Tibial artery (tissue), 4 donors: Measurements from ENCODE around the gene DNAJA3.

Experiments
- DNase-seq, 2 donors: peaks; one replicate each; pipeline ENCODE4 v3.0.0-alpha.2; 2019
- H3K27ac ChIP-seq, 2 donors: fragments of 200-600 bp; sonication (generic) in 1 of 2; 1 replicate in 1 of 2; 2 replicates in 1 of 2; pipeline ENCODE4 v1.5.1; 2018 to 2019; ENCODE audit warnings: mild to moderate bottlenecking in 1 of 2
- H3K27me3 ChIP-seq, 2 donors: fragments of 200-600 bp; sonication (generic) in 1 of 2; one replicate each; pipeline versions ENCODE4 v1.5.1 to v1.6.0; 2016 to 2019
- H3K36me3 ChIP-seq, 3 donors: fragments of 200-600 bp; sonication (generic) in 2 of 3; one replicate each; pipeline ENCODE4 v1.5.1; 2016 to 2019; ENCODE audit warnings: mild to moderate bottlenecking in 2 of 3
- H3K4me1 ChIP-seq, 4 donors: fragments of 200-600 bp; sonication (generic) in 2 of 4; 1 replicate in 3 of 4; 2 replicates in 1 of 4; pipeline ENCODE4 v1.5.1; 2016 to 2019
- H3K4me3 ChIP-seq, 2 donors: fragments of 200-600 bp; sonication (generic) in 1 of 2; 1 replicate in 1 of 2; 2 replicates in 1 of 2; pipeline ENCODE4 v1.5.1; 2018 to 2019; ENCODE audit warnings: mild to moderate bottlenecking in 2 of 2
- H3K9me3 ChIP-seq, 3 donors: fragments of 200-600 bp; sonication (generic) in 1 of 3; one replicate each; pipeline ENCODE4 v1.5.1; 2016 to 2019
- CTCF ChIP-seq, 2 experiments: fragments of 200-600 bp in 1 of 2; fragments of 450-650 bp in 1 of 2; IDR thresholded peaks; one replicate each; pipeline ENCODE4 v1.5.1; 2017 to 2019; ENCODE audit warnings: antibody characterized with exemption in 2 of 2, mild to moderate bottlenecking in 1 of 2, moderate library complexity in 1 of 2
- intact Hi-C: fragments of 100-400 bp; cut with DNase I; formaldehyde crosslinking; loops from one replicate; pipeline ENCODE4 v1.15.0; 2023; ENCODE audit warnings: low total_unique reads

Gene DNAJA3

GRCh38 chr16:4486126-4486893 is 60.6 kb downstream of the DNAJA3 start:
- DNase-seq, result no peak
- H3K4me1 ChIP-seq, result no peaks in the 10 kb centered on the region

GRCh38 chr16:4487955-4488498 is 62.4 kb downstream of the DNAJA3 start:
- H3K36me3 ChIP-seq, result peaks cover 0 to 26% (median 19%) of the 10 kb centered on the region in 3 donors
- intact Hi-C loops, result no loop called here
- no peaks in the 10 kb centered on the region for H3K4me1 ChIP-seq
- no peak for DNase-seq
- no peaks in the 10 kb centered on the region for H3K9me3 ChIP-seq
- no peaks in the 10 kb centered on the region for H3K27me3 ChIP-seq
- TF ChIP-seq CTCF (IDR thresholded peaks at IDR 0.05), result no peak
- H3K4me3 ChIP-seq, result no peak overlapping the region
- H3K27ac ChIP-seq, result no peak overlapping the region

More at GRCh38 chr16:4486126-4486893, 60.6 kb downstream of the DNAJA3 start:
- Histone ChIP-seq H3K27me3 (no peaks in the 10 kb centered on the region), H3K36me3 (peaks cover 0 to 26% (median 19%) of the 10 kb centered on the region in 3 donors), H3K27ac (no peak overlapping the region), H3K9me3 (no peaks in the 10 kb centered on the region), H3K4me3 (no peak overlapping the region)
- TF ChIP-seq CTCF (IDR thresholded peaks at IDR 0.05), result no peak
- intact Hi-C loops, result no loop called here

- no peak for DNase-seq
- no peak overlapping the region for H3K4me3 ChIP-seq
- TF ChIP-seq CTCF (IDR thresholded peaks at IDR 0.05), result no peak
- no peaks in the 10 kb centered on the region for H3K4me1 ChIP-seq
- no peak overlapping the region for H3K27ac ChIP-seq
- no peaks in the 10 kb centered on the region for H3K27me3 ChIP-seq
- intact Hi-C loops, result no loop called here
- peaks cover 0 to 24% (median 18%) of the 10 kb centered on the region in 3 donors for H3K36me3 ChIP-seq
- H3K9me3 ChIP-seq, result no peaks in the 10 kb centered on the region
Measured at GRCh38 chr16:4488499-4488967, 62.9 kb downstream of the DNAJA3 start.

GRCh38 chr16:4489030-4489429 is 63.4 kb downstream of the DNAJA3 start:
- peaks cover 0 to 21% (median 14%) of the 10 kb centered on the region in 3 donors for H3K36me3 ChIP-seq
- no peak overlapping the region for H3K4me3 ChIP-seq
- DNase-seq, result no peak
- H3K4me1 ChIP-seq, result no peaks in the 10 kb centered on the region
- no peaks in the 10 kb centered on the region for H3K27me3 ChIP-seq
- no peaks in the 10 kb centered on the region for H3K9me3 ChIP-seq
- no peak for TF ChIP-seq CTCF (IDR thresholded peaks at IDR 0.05)
- intact Hi-C loops, result no loop called here
- no peak overlapping the region for H3K27ac ChIP-seq

- intact Hi-C loops, result no loop called here
Measured at GRCh38 chr16:4491898-4492297, 66.2 kb downstream of the DNAJA3 start.

More at GRCh38 chr16:4491898-4492297, 66.2 kb downstream of the DNAJA3 start:
- Histone ChIP-seq H3K36me3 (peaks cover 0 to 19% (median 18%) of the 10 kb centered on the region in 3 donors), H3K27me3 (no peaks in the 10 kb centered on the region), H3K4me3 (no peak overlapping the region), H3K4me1 (no peaks in the 10 kb centered on the region), H3K27ac (no peak overlapping the region), H3K9me3 (no peaks in the 10 kb centered on the region)
- TF ChIP-seq CTCF (IDR thresholded peaks at IDR 0.05), result no peak
- no peak for DNase-seq
